NAMALWA (cell line): ENCODE measurements around the gene SARS1.

Experiments
- DNase-seq: peaks from one replicate; pipeline ENCODE4 v3.0.0-alpha.2; 2015; ENCODE audit warnings: low spot score

The SARS1 gene

DNA sequence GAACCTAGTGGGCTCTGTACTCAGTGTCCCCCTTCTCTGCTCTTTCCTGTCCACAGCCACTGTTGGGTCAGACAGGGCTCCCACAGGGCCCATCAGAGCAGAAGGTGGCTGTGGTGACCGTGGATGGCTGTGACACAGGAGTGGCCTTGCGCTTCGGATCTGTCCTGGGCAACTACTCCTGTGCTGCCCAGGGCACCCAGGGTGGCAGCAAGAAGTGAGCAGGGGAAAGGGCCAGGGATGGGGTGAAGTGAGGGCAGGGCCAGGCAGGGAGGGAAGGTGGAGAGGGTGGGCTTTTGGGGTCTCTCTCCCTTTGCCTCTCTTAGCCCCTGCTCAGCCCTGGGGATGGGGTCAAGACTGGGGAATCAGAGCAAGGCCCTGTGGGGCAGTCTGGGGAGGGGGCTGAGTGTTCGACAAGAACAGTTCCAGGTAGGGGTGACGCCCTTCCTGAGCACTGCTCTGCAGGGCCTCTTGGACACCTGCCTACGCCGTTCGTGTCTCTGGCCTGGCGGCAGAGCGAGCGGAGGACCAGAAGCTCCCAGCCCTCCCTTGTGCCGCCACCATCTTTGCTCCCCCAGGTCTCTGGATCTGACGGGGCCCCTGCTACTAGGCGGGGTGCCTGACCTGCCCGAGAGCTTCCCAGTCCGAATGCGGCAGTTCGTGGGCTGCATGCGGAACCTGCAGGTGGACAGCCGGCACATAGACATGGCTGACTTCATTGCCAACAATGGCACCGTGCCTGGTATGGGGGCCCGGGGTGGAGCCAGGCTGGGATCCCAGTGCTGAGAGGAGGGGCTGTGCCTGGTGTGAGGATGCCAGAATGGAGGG is 48.7 kb downstream of the SARS1 start:
- DNase-seq, result no peak

DNA sequence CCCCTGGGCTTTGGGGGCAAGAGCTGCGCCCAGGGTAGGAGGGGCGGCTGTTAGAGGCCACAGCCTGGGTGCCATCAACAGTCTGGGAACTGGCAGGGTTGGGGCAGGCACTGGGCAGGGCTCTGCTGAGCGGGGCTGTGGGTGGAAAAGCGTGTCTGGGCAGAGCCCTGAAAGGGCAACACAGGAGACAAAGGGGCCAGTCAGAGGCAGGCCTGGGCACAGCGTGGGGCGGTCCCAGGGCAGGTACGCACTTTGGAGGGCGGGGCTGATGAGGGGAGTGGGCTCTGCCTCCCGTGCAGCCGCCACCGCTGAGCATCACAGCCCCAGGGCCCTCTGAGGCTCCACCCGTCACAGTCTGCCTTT is 49.5 kb downstream of the SARS1 start:
- no peak for DNase-seq

DNA sequence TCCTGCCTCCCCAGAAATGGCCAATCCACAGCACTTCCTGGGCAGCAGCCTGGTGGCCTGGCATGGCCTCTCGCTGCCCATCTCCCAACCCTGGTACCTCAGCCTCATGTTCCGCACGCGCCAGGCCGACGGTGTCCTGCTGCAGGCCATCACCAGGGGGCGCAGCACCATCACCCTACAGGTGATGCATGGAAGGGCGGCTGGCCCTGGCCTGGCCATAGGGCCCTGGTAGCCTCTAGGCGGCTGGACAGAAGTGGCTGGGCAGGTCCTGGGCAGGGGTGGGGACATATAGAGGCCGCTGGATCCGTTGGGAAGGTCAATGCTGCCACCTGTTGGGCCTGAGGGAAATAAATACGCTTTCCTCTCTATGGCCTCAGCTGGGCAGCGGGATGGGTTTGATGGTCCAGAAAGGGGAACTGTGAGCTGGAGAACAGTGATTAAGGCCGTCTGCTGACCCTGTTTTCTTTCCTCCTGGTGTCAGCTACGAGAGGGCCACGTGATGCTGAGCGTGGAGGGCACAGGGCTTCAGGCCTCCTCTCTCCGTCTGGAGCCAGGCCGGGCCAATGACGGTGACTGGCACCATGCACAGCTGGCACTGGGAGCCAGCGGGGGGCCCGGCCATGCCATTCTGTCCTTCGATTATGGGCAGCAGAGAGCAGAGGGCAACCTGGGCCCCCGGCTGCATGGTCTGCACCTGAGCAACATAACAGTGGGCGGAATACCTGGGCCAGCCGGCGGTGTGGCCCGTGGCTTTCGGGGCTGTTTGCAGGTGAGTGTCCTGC is 50.1 kb downstream of the SARS1 start:
- DNase-seq, result peak; percentile 74

DNA sequence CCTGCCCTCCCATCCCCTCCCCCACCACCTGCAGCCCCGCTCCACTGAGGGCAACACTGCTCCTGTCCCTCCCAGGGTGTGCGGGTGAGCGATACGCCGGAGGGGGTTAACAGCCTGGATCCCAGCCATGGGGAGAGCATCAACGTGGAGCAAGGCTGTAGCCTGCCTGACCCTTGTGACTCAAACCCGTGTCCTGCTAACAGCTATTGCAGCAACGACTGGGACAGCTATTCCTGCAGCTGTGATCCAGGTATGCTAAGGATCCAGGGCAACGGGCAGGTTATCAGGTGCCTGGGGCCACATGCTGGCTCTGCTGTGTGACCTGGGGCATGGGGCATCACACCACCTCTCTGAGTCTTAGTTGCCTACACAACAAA is 50.6 kb downstream of the SARS1 start:
- DNase-seq, result no peak

DNA sequence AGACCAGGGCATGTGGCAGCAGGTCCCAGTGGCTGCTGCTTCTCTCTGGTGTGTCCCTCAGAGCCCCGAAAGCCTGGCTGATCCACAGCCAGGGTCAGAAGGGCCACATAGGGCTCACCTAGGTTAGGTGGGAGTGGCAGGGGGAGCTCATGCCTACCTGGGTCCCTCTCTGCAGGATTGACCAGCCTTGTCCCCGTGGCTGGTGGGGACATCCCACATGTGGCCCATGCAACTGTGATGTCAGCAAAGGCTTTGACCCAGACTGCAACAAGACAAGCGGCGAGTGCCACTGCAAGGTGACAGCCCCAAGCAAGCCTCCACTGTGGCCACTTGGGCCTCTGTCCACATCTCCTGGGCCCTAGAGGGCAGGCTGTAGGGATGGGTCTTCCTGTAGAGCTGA is 51.3 kb downstream of the SARS1 start:
- DNase-seq, result no peak

DNA sequence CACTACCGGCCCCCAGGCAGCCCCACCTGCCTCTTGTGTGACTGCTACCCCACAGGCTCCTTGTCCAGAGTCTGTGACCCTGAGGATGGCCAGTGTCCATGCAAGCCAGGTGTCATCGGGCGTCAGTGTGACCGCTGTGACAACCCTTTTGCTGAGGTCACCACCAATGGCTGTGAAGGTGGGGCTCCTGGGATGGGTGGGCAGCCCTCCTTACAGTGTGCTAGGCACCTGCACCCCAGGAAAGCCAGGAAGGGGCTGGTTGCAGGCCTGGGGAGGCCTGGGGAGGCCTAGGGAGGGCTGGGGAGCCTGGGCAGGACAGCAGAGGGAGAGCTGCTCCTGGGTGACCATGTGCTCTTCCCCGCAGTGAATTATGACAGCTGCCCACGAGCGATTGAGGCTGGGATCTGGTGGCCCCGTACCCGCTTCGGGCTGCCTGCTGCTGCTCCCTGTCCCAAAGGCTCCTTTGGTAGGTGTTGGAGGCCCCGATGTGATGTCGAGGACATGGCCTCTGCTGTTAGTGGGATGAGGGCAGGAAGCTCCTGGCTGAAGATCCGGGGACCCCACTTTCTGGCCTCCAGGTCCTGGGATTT is 52.1 kb downstream of the SARS1 start:
- no peak for DNase-seq

DNA sequence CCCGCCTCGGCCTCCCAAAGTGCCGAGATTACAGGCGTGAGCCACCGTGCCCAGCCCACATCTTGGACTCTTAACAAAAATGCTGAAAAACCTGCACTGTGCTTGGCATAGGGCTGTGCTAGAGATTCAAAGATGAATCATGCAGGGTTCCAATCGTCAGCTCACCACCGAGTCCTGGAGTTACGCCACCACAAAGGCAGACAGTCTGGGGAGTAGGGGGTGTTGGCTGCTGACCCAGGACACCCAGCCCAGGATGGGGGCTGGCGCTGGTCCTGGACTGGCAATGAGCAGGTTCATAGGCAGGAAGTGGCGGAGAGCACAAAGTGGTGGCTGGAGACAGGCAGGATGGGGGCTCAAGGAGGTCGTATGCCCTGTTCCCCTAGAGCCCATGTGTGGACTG is 53.2 kb downstream of the SARS1 start:
- DNase-seq, result no peak

DNA sequence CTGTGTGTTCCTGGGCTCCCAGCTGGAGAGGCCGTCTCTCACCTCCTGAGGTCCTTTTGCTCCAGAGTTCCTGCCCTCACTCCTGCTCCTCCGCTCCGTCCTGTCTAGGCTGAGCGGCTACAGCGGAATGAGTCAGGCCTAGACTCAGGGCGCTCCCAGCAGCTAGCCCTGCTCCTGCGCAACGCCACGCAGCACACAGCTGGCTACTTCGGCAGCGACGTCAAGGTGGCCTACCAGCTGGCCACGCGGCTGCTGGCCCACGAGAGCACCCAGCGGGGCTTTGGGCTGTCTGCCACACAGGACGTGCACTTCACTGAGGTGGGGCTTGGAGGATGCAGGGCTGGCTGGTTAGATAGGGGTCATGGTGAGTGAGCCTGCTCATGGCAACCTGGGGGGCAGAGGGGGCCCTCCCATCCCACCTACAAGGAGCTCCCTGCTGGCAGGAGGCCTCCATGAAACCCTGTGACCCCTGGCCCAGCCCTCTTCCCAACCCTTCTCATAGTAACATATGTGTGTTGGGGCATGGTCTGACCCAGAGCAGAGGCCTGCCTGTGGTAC is 54.1 kb downstream of the SARS1 start:
- DNase-seq, result no peak

DNA sequence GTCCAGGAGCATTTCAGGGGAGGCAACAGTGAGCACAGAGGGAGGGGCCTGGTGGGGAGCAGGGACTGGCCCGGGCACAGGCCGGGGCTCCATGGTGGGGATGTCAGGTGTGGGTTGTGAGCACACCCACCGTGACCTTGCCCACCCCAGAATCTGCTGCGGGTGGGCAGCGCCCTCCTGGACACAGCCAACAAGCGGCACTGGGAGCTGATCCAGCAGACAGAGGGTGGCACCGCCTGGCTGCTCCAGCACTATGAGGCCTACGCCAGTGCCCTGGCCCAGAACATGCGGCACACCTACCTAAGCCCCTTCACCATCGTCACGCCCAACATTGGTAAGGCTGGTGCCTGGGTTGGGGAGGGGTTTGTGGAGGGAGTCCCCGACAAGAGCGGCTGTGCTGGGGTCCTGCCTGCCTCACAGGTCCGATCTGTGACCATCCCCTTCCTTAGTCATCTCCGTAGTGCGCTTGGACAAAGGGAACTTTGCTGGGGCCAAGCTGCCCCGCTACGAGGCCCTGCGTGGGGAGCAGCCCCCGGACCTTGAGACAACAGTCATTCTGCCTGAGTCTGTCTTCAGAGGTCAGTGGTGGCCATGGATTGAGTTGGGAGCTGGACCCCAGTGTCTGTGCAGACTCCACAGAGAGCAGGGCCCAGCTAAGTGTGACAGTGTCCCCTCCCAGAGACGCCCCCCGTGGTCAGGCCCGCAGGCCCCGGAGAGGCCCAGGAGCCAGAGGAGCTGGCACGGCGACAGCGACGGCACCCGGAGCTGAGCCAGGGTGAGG is 54.9 kb downstream of the SARS1 start:
- DNase-seq, result no peak

DNA sequence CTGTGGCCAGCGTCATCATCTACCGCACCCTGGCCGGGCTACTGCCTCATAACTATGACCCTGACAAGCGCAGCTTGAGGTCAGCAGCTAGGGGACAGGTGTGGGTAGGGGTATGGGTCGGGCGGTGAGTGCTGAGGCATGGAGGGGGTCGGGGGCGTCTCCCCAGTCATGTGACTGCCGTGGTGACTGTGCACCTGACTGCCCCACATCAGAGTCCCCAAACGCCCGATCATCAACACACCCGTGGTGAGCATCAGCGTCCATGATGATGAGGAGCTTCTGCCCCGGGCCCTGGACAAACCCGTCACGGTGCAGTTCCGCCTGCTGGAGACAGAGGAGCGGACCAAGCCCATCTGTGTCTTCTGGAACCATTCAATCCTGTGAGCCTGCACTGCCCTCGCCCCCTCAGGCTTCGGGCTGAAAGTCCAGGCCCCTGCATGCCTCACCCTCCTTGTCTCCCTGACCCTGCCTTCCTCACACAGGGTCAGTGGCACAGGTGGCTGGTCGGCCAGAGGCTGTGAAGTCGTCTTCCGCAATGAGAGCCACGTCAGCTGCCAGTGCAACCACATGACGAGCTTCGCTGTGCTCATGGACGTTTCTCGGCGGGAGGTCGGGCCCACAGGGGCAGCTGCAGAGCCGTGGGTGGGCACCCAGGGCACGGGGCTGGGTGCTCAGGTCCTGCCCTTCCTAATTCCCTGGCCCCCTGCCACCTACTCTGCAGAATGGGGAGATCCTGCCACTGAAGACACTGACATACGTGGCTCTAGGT is 55.7 kb downstream of the SARS1 start:
- no peak for DNase-seq

DNA sequence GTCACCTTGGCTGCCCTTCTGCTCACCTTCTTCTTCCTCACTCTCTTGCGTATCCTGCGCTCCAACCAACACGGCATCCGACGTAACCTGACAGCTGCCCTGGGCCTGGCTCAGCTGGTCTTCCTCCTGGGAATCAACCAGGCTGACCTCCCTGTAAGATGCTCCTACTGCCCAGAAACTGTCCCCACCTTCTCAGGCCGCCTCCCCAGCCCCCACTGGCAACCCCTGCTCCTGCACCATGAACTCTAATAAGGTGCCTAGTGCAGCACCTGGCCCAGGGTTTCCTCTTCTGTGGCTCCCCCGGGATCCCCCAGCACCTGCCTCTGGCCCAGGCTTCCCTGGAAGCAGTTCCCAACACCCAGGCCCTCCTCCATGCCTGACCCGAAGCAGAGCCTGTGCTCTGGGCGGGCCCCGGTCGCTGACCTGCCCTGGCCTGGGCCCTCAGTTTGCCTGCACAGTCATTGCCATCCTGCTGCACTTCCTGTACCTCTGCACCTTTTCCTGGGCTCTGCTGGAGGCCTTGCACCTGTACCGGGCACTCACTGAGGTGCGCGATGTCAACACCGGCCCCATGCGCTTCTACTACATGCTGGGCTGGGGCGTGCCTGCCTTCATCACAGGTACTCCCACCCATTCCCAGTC is 56.4 kb downstream of the SARS1 start:
- DNase-seq, result no peak

DNA sequence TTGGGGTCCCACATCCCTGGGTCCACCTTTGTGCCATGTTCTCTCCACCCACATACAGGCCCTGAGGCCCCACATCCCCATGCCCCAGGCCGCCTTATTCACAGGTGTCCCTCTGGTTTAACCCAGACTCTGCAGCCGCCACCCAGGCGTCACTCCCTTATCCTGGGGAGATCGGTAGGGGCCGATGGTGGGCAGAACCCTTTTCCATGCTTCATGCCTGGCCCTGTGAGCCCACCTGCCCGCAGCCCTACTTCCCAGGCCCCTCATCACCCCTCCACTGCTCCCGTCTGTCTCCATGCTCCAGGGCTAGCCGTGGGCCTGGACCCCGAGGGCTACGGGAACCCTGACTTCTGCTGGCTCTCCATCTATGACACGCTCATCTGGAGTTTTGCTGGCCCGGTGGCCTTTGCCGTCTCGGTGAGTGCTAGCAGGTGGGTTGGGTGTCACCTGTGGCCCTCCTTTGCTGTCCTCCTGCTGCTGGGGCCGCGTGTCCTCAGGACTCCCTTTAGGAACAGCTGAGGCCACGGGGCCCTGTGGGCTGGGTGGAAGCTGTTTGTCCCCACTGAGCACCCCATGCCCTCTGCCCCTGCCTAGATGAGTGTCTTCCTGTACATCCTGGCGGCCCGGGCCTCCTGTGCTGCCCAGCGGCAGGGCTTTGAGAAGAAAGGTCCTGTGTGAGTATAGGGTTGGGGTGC is 57.1 kb downstream of the SARS1 start:
- DNase-seq, result no peak

DNA sequence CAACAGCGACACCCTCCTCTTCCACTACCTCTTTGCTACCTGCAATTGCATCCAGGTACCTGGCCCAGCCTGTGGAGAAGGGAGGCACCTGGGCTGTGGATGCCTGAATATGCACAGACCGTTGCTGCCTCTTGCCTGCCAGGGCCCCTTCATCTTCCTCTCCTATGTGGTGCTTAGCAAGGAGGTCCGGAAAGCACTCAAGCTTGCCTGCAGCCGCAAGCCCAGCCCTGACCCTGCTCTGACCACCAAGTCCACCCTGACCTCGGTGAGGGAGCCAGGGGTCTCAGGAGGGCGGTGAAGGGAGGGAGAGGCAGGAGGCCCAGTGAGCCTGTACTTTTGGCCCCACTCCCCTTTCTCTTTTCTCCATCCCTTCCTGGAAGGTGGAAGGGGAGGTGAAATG is 57.7 kb downstream of the SARS1 start:
- no peak for DNase-seq

DNA sequence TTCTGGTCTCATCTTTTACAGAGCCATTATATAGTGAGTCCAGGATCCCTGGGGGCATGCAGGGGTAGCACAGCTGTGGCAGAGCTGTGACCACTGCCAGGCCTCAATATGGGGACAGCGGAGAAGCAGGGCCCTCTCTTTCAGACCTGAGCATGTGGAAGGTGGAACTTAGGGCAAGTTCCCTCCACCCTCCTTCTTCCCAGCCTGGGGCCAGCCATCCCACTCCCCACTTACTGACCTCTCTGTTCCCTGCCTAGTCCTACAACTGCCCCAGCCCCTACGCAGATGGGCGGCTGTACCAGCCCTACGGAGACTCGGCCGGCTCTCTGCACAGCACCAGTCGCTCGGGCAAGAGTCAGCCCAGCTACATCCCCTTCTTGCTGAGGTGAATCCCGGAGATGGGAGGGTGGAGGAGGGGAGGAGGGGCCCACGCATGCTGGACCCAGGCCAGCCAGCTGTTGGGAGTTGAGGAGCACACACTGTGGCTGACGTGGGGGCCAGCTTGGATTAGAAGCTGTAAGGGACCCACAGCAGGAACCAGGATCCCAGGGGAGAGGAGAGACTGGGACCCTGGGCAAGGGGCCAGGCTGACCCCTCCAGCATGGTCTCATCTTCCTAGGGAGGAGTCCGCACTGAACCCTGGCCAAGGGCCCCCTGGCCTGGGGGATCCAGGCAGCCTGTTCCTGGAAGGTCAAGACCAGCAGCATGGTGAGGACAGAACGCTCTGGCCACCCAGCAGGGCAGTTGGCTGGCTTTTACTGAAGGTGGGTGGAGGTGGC is 58.5 kb downstream of the SARS1 start:
- no peak for DNase-seq

DNA sequence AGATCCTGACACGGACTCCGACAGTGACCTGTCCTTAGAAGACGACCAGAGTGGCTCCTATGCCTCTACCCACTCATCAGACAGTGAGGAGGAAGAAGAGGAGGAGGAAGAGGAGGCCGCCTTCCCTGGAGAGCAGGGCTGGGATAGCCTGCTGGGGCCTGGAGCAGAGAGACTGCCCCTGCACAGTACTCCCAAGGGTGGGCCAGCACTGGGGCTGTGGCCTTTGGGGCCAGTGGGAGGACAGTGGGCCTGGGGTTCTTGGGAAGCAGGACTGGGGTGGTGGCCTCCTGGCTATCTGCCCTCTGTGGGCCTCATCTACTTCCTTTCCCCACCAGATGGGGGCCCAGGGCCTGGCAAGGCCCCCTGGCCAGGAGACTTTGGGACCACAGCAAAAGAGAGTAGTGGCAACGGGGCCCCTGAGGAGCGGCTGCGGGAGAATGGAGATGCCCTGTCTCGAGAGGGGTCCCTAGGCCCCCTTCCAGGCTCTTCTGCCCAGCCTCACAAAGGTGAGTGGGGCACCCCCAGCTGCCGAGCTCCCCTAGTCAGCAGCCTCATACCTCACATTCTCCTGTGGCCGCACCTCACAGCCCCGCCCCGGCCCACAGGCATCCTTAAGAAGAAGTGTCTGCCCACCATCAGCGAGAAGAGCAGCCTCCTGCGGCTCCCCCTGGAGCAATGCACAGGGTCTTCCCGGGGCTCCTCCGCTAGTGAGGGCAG is 59.3 kb downstream of the SARS1 start:
- DNase-seq, result no peak

DNA sequence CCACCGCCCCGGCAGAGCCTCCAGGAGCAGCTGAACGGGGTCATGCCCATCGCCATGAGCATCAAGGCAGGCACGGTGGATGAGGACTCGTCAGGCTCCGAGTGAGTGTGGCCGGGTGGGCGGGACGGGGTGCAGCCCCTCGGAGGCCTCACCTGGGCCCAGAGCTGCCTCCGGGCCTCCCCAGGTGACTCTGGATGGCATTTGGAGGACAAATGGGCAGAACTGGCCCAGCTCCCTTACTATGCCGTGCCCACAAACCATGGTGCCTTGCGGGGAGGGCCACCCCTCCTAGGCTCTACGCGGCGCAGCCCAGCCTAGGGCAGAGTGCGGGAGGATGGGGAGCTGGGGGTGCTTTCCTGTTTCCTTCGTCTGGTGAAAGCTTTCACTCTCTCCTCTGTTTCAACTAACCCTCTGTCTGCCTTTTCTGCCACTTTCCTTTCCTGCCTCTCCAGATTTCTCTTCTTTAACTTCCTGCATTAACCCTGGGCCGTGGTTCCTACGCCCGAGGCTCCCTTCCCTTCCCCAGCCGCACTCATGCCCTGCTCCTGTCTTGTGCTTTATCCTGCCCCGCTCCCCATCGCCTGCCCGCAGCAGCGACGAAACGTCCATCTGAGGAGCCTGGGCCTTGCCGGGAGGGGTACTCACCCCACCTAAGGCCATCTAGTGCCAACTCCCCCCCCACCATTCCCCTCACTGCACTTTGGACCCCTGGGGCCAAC is 60.0 kb downstream of the SARS1 start:
- no peak for DNase-seq

DNA sequence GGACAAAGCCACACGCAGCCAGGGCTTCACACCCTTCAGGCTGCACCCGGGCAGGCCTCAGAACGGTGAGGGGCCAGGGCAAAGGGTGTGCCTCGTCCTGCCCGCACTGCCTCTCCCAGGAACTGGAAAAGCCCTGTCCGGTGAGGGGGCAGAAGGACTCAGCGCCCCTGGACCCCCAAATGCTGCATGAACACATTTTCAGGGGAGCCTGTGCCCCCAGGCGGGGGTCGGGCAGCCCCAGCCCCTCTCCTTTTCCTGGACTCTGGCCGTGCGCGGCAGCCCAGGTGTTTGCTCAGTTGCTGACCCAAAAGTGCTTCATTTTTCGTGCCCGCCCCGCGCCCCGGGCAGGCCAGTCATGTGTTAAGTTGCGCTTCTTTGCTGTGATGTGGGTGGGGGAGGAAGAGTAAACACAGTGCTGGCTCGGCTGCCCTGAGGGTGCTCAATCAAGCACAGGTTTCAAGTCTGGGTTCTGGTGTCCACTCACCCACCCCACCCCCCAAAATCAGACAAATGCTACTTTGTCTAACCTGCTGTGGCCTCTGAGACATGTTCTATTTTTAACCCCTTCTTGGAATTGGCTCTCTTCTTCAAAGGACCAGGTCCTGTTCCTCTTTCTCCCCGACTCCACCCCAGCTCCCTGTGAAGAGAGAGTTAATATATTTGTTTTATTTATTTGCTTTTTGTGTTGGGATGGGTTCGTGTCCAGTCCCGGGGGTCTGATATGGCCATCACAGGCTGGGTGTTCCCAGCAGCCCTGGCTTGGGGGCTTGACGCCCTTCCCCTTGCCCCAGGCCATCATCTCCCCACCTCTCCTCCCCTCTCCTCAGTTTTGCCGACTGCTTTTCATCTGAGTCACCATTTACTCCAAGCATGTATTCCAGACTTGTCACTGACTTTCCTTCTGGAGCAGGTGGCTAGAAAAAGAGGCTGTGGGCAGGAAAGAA is 61.1 kb downstream of the SARS1 start:
- no peak for DNase-seq
